Measurements from ENCODE around the gene EYA3.

EYA3 gene

DNA sequence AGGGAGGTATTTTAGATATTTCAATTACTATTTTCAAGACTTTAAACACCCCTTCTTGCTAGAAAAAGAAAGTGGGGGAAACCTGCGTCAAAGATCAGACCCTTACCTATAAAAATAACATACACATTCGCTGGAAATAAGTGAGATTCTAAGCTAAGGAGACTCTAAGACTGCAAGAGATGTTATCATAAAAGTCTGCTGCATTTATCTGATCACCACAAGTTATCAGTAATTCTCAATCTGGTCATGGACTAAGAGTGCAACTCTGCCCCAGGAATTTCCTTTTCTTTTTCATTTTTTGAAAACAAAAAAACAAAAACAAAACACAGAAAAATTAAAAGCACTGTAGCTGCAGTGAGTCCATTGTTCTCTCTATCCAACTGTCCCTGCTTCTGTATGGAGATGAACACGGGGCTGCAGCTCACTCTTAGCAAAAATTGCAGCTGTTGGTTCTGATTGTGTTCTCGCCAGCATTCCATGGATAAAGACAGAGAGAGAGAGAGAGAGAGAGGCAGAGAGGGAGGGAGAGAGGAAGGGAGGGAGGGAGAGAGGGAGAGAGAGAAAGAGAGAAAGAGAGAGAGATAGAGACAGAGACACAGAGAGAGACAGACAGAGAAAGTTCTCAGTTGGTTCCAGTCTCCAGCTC lies 114.5 kb downstream of the EYA3 start:
- DNase-seq = no peak
- Histone ChIP-seq H3K4ac (ENCODE audit: low read depth, low read length) (no peak overlapping the region), H3K27me3 (ENCODE audit: insufficient read depth, low read length, poor library complexity) (no peaks in the 10 kb centered on the region), H3K4me1 (ENCODE audit: control insufficient read depth, low read depth, low read length) (no peaks in the 10 kb centered on the region), H3K9ac (ENCODE audit: low read length) (no peak overlapping the region), H2AK5ac (ENCODE audit: low read length) (no peak overlapping the region), H3K18ac (ENCODE audit: low read length) (no peak overlapping the region), H2BK15ac (replicated peaks; ENCODE audit: low read depth) (no peak overlapping the region), H3K27ac (ENCODE audit: low read depth, low read length) (no peak overlapping the region), H3K4me2 (ENCODE audit: low read length) (no peak overlapping the region), H3K79me1 (ENCODE audit: low read length) (no peaks in the 10 kb centered on the region), H3K36me3 (ENCODE audit: control insufficient read depth, insufficient read depth, low read length) (no peaks in the 10 kb centered on the region), H3K4me3 (ENCODE audit: low read length) (no peak overlapping the region), H4K8ac (ENCODE audit: low read depth, low read length) (no peak overlapping the region), H3K79me2 (ENCODE audit: control insufficient read depth, insufficient read depth, low read length) (no peaks in the 10 kb centered on the region), H4K5ac (ENCODE audit: low read length) (no peak overlapping the region), H3K56ac (ENCODE audit: low read length) (no peak overlapping the region), H2BK120ac (ENCODE audit: low read depth, low read length) (no peak overlapping the region), H2BK5ac (ENCODE audit: low read length) (no peak overlapping the region), H3K23ac (ENCODE audit: low read length) (no peak overlapping the region)
- WGBS (ENCODE audit: extremely low coverage, insufficient coverage, low lambda C conversion rate) = no CpG with 5 or more reads among the region's 4 CpGs

DNA sequence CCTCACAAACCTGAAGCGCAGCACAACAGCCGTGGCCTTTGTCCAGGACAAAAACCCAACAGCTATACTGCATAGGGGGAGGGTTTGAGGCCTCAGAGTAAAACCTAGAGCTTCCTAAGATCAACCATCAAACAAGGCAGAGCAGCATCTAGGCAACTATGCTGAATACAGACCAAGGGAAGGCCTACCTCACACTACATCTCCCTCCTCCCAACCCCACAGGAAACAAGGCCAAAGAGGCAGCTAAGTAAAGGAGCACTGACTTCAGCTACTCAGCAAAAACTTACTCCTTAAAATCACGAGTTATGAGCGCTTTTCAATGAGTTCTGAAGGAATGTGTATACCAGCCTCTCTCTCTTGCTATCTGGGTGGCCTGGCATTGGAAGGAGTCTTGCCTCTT lies 116.3 kb downstream of the EYA3 start:
- Histone ChIP-seq H3K36me3 (ENCODE audit: control insufficient read depth, insufficient read depth, low read length) (no peaks in the 10 kb centered on the region), H3K4me2 (ENCODE audit: low read length) (no peak overlapping the region), H3K4me3 (ENCODE audit: low read length) (no peak overlapping the region), H3K79me1 (ENCODE audit: low read length) (no peaks in the 10 kb centered on the region), H4K8ac (ENCODE audit: low read depth, low read length) (no peak overlapping the region), H2BK120ac (ENCODE audit: low read depth, low read length) (no peak overlapping the region), H3K9ac (ENCODE audit: low read length) (no peak overlapping the region), H2AK5ac (ENCODE audit: low read length) (no peak overlapping the region), H3K56ac (ENCODE audit: low read length) (no peak overlapping the region), H2BK5ac (ENCODE audit: low read length) (no peak overlapping the region), H4K5ac (ENCODE audit: low read length) (no peak overlapping the region), H3K4ac (ENCODE audit: low read depth, low read length) (no peak overlapping the region), H3K27ac (ENCODE audit: low read depth, low read length) (no peak overlapping the region), H3K18ac (ENCODE audit: low read length) (no peak overlapping the region), H2BK15ac (replicated peaks; ENCODE audit: low read depth) (no peak overlapping the region), H3K79me2 (ENCODE audit: control insufficient read depth, insufficient read depth, low read length) (no peaks in the 10 kb centered on the region), H3K23ac (ENCODE audit: low read length) (no peak overlapping the region), H3K27me3 (ENCODE audit: insufficient read depth, low read length, poor library complexity) (no peaks in the 10 kb centered on the region), H3K4me1 (ENCODE audit: control insufficient read depth, low read depth, low read length) (no peaks in the 10 kb centered on the region)
- no peak for DNase-seq
- no CpG with 5 or more reads among the region's 4 CpGs for WGBS (ENCODE audit: extremely low coverage, insufficient coverage, low lambda C conversion rate)

DNA sequence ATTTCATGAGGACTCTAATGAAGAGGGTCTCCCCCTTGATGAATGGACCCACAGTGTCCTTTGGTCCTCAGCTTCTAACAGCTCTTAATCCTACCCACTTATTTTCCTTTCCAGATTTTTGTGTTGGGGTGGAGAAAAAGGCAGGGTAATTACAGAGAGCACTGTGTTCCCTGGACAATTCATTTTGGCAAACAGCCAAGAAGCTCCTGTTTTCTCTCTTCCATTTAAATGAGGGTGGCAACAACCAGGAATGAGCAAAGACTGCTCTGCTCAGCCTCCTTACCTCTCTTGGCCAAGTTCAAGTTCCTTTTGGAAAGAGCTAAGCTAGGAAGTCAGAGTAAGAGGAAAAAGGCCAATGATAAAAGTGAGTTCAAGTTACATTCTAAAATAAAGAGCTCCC lies 116.7 kb downstream of the EYA3 start:
- Histone ChIP-seq H3K18ac (ENCODE audit: low read length) (no peak overlapping the region), H2BK120ac (ENCODE audit: low read depth, low read length) (no peak overlapping the region), H3K4me1 (ENCODE audit: control insufficient read depth, low read depth, low read length) (no peaks in the 10 kb centered on the region), H3K36me3 (ENCODE audit: control insufficient read depth, insufficient read depth, low read length) (no peaks in the 10 kb centered on the region), H3K4me2 (ENCODE audit: low read length) (no peak overlapping the region), H3K4me3 (ENCODE audit: low read length) (no peak overlapping the region), H2BK5ac (ENCODE audit: low read length) (no peak overlapping the region), H3K27ac (ENCODE audit: low read depth, low read length) (no peak overlapping the region), H2BK15ac (replicated peaks; ENCODE audit: low read depth) (no peak overlapping the region), H3K9ac (ENCODE audit: low read length) (no peak overlapping the region), H4K5ac (ENCODE audit: low read length) (no peak overlapping the region), H2AK5ac (ENCODE audit: low read length) (no peak overlapping the region), H3K4ac (ENCODE audit: low read depth, low read length) (no peak overlapping the region), H3K79me2 (ENCODE audit: control insufficient read depth, insufficient read depth, low read length) (no peaks in the 10 kb centered on the region), H3K56ac (ENCODE audit: low read length) (no peak overlapping the region), H3K27me3 (ENCODE audit: insufficient read depth, low read length, poor library complexity) (no peaks in the 10 kb centered on the region), H3K23ac (ENCODE audit: low read length) (no peak overlapping the region), H4K8ac (ENCODE audit: low read depth, low read length) (no peak overlapping the region), H3K79me1 (ENCODE audit: low read length) (no peaks in the 10 kb centered on the region)
- DNase-seq = no peak

DNA sequence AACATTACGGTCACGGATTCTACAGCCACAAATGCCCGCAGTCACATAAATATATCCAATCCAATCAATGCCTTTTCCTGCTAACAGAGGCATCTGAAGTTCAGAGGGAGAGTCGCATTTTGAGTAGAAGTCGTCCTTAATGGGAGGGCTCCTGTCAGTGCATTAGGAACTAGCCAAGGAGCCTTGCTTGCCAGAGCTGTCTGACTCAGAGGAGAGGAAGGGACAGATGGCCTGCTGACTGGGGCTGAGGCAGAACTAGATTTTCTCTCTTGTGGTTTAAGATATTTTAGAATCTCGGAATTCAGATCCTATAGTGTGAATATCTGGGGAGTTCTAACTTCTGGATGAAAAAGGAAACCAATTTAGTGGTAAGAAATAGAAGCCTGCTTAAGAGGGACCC lies 118.0 kb downstream of the EYA3 start:
- no peak overlapping the region for H4K8ac ChIP-seq (ENCODE audit: low read depth, low read length)
- no peak overlapping the region for H4K5ac ChIP-seq (ENCODE audit: low read length)
- no peak overlapping the region for H3K4ac ChIP-seq (ENCODE audit: low read depth, low read length)
- no peak overlapping the region for H3K9ac ChIP-seq (ENCODE audit: low read length)
- no peak overlapping the region for H2BK5ac ChIP-seq (ENCODE audit: low read length)
- no peak overlapping the region for H3K4me3 ChIP-seq (ENCODE audit: low read length)
- H3K36me3 ChIP-seq (ENCODE audit: control insufficient read depth, insufficient read depth, low read length) = no peaks in the 10 kb centered on the region
- no peak overlapping the region for H3K18ac ChIP-seq (ENCODE audit: low read length)
- no peaks in the 10 kb centered on the region for H3K27me3 ChIP-seq (ENCODE audit: insufficient read depth, low read length, poor library complexity)
- no peak for DNase-seq
- no peak overlapping the region for H2AK5ac ChIP-seq (ENCODE audit: low read length)
- H2BK15ac ChIP-seq (replicated peaks; ENCODE audit: low read depth) = no peak overlapping the region
- H3K4me2 ChIP-seq (ENCODE audit: low read length) = no peak overlapping the region
- H3K27ac ChIP-seq (ENCODE audit: low read depth, low read length) = no peak overlapping the region
- H3K23ac ChIP-seq (ENCODE audit: low read length) = no peak overlapping the region
- no peaks in the 10 kb centered on the region for H3K79me2 ChIP-seq (ENCODE audit: control insufficient read depth, insufficient read depth, low read length)
- no peaks in the 10 kb centered on the region for H3K79me1 ChIP-seq (ENCODE audit: low read length)
- no CpG with 5 or more reads among the region's 6 CpGs for WGBS (ENCODE audit: extremely low coverage, insufficient coverage, low lambda C conversion rate)
- no peak overlapping the region for H3K56ac ChIP-seq (ENCODE audit: low read length)
- H2BK120ac ChIP-seq (ENCODE audit: low read depth, low read length) = no peak overlapping the region
- no peaks in the 10 kb centered on the region for H3K4me1 ChIP-seq (ENCODE audit: control insufficient read depth, low read depth, low read length)

DNA sequence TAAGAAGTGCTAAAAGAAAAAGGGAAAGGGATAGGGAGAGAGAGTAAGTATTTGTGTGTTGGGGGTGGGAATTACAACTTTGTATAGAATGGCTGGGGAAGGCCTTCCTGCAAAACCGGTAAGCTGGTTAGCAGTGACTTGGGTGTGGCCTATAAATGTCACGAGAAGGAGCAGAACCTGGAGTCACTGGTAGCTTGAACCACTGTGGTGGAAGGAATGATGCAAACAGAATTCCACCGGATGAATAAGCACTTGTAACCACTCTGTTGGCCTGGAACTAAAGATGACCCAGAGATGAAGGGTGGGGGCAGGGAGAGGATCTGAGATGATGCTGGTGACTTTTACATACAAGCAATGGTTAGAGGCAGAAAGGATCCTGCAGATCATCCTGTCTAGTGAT lies 119.7 kb downstream of the EYA3 start:
- DNase-seq = peak; percentile 7
- no peak overlapping the region for H3K4me2 ChIP-seq (ENCODE audit: low read length)
- no peak overlapping the region for H2BK15ac ChIP-seq (replicated peaks; ENCODE audit: low read depth)
- no peaks in the 10 kb centered on the region for H3K79me1 ChIP-seq (ENCODE audit: low read length)
- H3K9ac ChIP-seq (ENCODE audit: low read length) = no peak overlapping the region
- H3K4me1 ChIP-seq (ENCODE audit: control insufficient read depth, low read depth, low read length) = no peaks in the 10 kb centered on the region
- H3K18ac ChIP-seq (ENCODE audit: low read length) = no peak overlapping the region
- no peak overlapping the region for H4K8ac ChIP-seq (ENCODE audit: low read depth, low read length)
- no peak overlapping the region for H3K23ac ChIP-seq (ENCODE audit: low read length)
- no peaks in the 10 kb centered on the region for H3K79me2 ChIP-seq (ENCODE audit: control insufficient read depth, insufficient read depth, low read length)
- no peak overlapping the region for H2BK5ac ChIP-seq (ENCODE audit: low read length)
- H2BK120ac ChIP-seq (ENCODE audit: low read depth, low read length) = no peak overlapping the region
- no peak overlapping the region for H4K5ac ChIP-seq (ENCODE audit: low read length)
- no peak overlapping the region for H3K56ac ChIP-seq (ENCODE audit: low read length)
- no peaks in the 10 kb centered on the region for H3K36me3 ChIP-seq (ENCODE audit: control insufficient read depth, insufficient read depth, low read length)
- no peak overlapping the region for H3K4ac ChIP-seq (ENCODE audit: low read depth, low read length)
- H3K4me3 ChIP-seq (ENCODE audit: low read length) = no peak overlapping the region
- H3K27me3 ChIP-seq (ENCODE audit: insufficient read depth, low read length, poor library complexity) = no peaks in the 10 kb centered on the region
- no peak overlapping the region for H2AK5ac ChIP-seq (ENCODE audit: low read length)
- WGBS (ENCODE audit: extremely low coverage, insufficient coverage, low lambda C conversion rate) = no CpG with 5 or more reads among the region's 3 CpGs
- H3K27ac ChIP-seq (ENCODE audit: low read depth, low read length) = no peak overlapping the region

DNA sequence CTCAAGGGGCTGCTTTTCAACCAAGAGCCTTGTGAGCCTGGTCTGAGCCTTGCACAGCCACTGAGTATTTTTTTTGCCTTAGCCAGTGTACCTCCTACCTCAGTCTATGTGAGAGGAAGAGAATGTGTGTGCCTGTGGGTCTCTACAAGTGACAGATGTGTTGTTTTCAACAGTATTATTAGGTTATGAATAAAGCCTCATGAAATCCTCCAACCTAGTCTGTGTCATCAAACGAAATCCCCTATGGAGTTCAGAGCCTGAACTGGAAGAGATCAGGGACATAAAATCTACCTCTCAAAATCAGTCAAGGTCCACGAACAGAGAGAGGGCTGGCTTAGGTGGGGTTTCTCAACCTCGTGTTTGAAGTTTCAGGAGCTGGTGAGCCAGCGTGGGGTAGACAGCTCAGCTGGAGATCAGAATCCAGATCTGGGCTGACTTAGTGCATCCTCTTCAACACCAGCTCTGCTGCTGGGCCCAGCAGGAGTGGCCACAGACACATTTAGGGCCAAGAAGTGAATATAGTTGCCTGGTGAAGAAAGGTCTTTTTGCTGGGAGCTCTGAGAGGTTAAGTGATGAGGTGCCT lies 120.4 kb downstream of the EYA3 start:
- H3K36me3 ChIP-seq (ENCODE audit: control insufficient read depth, insufficient read depth, low read length) = no peaks in the 10 kb centered on the region
- H2BK5ac ChIP-seq (ENCODE audit: low read length) = no peak overlapping the region
- H3K18ac ChIP-seq (ENCODE audit: low read length) = no peak overlapping the region
- no peaks in the 10 kb centered on the region for H3K79me1 ChIP-seq (ENCODE audit: low read length)
- no peak overlapping the region for H3K4ac ChIP-seq (ENCODE audit: low read depth, low read length)
- no peak overlapping the region for H4K8ac ChIP-seq (ENCODE audit: low read depth, low read length)
- no peak for DNase-seq
- H3K9ac ChIP-seq (ENCODE audit: low read length) = no peak overlapping the region
- no peaks in the 10 kb centered on the region for H3K27me3 ChIP-seq (ENCODE audit: insufficient read depth, low read length, poor library complexity)
- no peak overlapping the region for H2BK15ac ChIP-seq (replicated peaks; ENCODE audit: low read depth)
- no peak overlapping the region for H2AK5ac ChIP-seq (ENCODE audit: low read length)
- no peak overlapping the region for H3K4me3 ChIP-seq (ENCODE audit: low read length)
- WGBS (ENCODE audit: extremely low coverage, insufficient coverage, low lambda C conversion rate) = no CpG with 5 or more reads among the region's 4 CpGs
- no peak overlapping the region for H4K5ac ChIP-seq (ENCODE audit: low read length)
- H3K23ac ChIP-seq (ENCODE audit: low read length) = no peak overlapping the region
- no peak overlapping the region for H3K56ac ChIP-seq (ENCODE audit: low read length)
- no peaks in the 10 kb centered on the region for H3K4me1 ChIP-seq (ENCODE audit: control insufficient read depth, low read depth, low read length)
- H3K79me2 ChIP-seq (ENCODE audit: control insufficient read depth, insufficient read depth, low read length) = no peaks in the 10 kb centered on the region
- H3K4me2 ChIP-seq (ENCODE audit: low read length) = no peak overlapping the region
- no peak overlapping the region for H2BK120ac ChIP-seq (ENCODE audit: low read depth, low read length)
- no peak overlapping the region for H3K27ac ChIP-seq (ENCODE audit: low read depth, low read length)
